B cell (primary cell): ENCODE results near the gene LDLRAD3.

Experiments used
- EZH2 ChIP-seq: IDR thresholded peaks from 2 replicates; pipeline ENCODE4 v1.6.1; 2012; ENCODE audit warnings: borderline replicate concordance, low read depth, mild to moderate bottlenecking, moderate library complexity, low read length; ENCODE audit not compliant: insufficient read depth, poor library complexity, severe bottlenecking
- TF ChIP-seq, protein P1 (sequence below): fragments of 200-600 bp; IDR thresholded peaks from one replicate; pipeline ENCODE4 v1.8.0; 2022; ENCODE audit warnings: antibody characterized with exemption, mild to moderate bottlenecking

DNA sequence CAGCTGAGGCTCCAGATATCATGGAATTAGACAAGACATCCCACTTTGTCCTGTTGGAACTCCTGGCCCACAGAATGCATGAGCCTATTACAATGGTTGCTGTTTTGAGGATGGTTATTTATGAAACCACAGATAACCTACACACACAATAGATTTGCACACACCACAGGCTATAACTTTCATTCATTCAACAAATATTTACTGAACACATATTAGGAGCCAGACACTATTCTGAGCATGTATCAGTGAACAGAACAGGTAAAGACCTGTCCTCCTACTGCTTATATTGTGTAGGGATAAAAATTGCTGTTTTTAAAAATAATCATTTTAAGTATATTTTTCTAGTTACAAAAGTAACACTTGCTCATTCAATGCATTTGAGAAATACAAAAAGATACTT is 13.4 kb upstream of the LDLRAD3 start:
- TF ChIP-seq, protein P1, sequence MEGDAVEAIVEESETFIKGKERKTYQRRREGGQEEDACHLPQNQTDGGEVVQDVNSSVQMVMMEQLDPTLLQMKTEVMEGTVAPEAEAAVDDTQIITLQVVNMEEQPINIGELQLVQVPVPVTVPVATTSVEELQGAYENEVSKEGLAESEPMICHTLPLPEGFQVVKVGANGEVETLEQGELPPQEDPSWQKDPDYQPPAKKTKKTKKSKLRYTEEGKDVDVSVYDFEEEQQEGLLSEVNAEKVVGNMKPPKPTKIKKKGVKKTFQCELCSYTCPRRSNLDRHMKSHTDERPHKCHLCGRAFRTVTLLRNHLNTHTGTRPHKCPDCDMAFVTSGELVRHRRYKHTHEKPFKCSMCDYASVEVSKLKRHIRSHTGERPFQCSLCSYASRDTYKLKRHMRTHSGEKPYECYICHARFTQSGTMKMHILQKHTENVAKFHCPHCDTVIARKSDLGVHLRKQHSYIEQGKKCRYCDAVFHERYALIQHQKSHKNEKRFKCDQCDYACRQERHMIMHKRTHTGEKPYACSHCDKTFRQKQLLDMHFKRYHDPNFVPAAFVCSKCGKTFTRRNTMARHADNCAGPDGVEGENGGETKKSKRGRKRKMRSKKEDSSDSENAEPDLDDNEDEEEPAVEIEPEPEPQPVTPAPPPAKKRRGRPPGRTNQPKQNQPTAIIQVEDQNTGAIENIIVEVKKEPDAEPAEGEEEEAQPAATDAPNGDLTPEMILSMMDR: no peak
- TF ChIP-seq EZH2: no peak
